ENCODE measurements around the gene CARS2. TPM values are rescaled to one million over a fixed set of nuclear protein-coding genes. Genes with fewer than 3 reads are reported as not detected.

CARS2 gene
- total and polyA plus RNA-seq, 2 experiments from 2014 or later, result 39.0 to 53.5 TPM

GRCh38 chr13:110625771-110626321 lies 80.1 kb downstream of the CARS2 start:
- H3K4me1 Mint-ChIP-seq, result peaks cover 9% of the 10 kb centered on the region; the same call in 2 of the 3 replicates
- DNase-seq (ENCODE audit: low spot score) (no peak), ATAC-seq (peak; percentile 62)
- no peak overlapping the region for H2AFZ ChIP-seq
- H3K27me3 Mint-ChIP-seq (ENCODE audit: insufficient read depth, low read depth, poor library complexity), result peaks cover 5% of the 10 kb centered on the region
- no peaks in the 10 kb centered on the region for H3K9me2 ChIP-seq (ENCODE audit: insufficient read depth)
- no peak overlapping the region for H3K4me2 ChIP-seq
- peak overlapping the region; percentile 47 for H3K27ac Mint-ChIP-seq
- no peaks in the 10 kb centered on the region for H3F3A ChIP-seq (replicated peaks; ENCODE audit: low read depth)
- no peaks in the 10 kb centered on the region for H3K27me3 ChIP-seq (ENCODE audit: insufficient read depth)
- peaks cover 43% of the 10 kb centered on the region for H4K20me1 ChIP-seq (replicated peaks; ENCODE audit: insufficient read depth)
- no peak overlapping the region for H3K4me3 ChIP-seq
- TF ChIP-seq POLR2AphosphoS5 (IDR thresholded peaks at IDR 0.05; ENCODE audit: low read depth) (no peak), EZH2phosphoT487 (IDR thresholded peaks at IDR 0.05; ENCODE audit: unreplicated experiment) (no peak), ZNF331 (CRISPR knock-in tag; IDR thresholded peaks at IDR 0.05; ENCODE audit: low read depth) (no peak), STAT1 (IDR thresholded peaks at IDR 0.05; ENCODE audit: unreplicated experiment) (no peak), ZNF462 (CRISPR knock-in tag; IDR thresholded peaks at IDR 0.05) (no peak), REST (IDR thresholded peaks at IDR 0.05; ENCODE audit: unreplicated experiment) (no peak), NANOG (IDR thresholded peaks at IDR 0.05; ENCODE audit: borderline replicate concordance) (no peak)
- TF ChIP-seq, protein P1, sequence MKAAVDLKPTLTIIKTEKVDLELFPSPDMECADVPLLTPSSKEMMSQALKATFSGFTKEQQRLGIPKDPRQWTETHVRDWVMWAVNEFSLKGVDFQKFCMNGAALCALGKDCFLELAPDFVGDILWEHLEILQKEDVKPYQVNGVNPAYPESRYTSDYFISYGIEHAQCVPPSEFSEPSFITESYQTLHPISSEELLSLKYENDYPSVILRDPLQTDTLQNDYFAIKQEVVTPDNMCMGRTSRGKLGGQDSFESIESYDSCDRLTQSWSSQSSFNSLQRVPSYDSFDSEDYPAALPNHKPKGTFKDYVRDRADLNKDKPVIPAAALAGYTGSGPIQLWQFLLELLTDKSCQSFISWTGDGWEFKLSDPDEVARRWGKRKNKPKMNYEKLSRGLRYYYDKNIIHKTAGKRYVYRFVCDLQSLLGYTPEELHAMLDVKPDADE (IDR thresholded peaks at IDR 0.05), result no peak
- no peaks in the 10 kb centered on the region for H3K9me3 Mint-ChIP-seq
- peaks cover 96% of the 10 kb centered on the region for H3K79me2 ChIP-seq (replicated peaks; ENCODE audit: insufficient read depth)
- H3K36me3 Mint-ChIP-seq (ENCODE audit: low read depth), result peaks cover 40% of the 10 kb centered on the region
- no peaks in the 10 kb centered on the region for H3K36me3 ChIP-seq (ENCODE audit: insufficient read depth)
- no peak overlapping the region for H3K4me3 Mint-ChIP-seq
- no peak overlapping the region for H3K27ac ChIP-seq (ENCODE audit: low read depth)
- no peaks in the 10 kb centered on the region for H3K4me1 ChIP-seq (ENCODE audit: insufficient read depth)

Data from GM23338 (cell line).